ENCODE data around the gene PHACTR1.

DNA sequence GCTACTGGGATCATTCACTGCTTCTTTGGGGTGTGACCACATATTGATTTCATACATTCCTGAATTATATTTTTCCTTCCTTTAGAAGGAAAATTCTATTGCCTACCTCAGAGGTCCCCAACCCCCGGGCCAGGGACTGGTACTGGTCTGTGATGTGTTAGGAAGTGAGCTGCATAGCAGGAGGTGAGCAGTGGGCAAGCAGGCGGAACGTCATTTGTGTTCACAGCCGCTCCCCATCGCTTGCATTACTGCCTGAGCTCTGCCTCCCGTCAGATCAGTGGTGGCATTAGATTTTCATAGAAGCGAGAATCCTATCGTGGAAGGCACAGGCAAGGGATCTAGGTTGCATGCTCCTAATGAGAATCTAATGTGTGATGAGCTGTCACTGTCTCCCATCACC is 107.3 kb downstream of the PHACTR1 start:
- TF ChIP-seq CTCF (IDR thresholded peaks at IDR 0.05; ENCODE audit: low read length) (no peak), EZH2 (IDR thresholded peaks at IDR 0.05; ENCODE audit: borderline replicate concordance, low read length) (no peak)

All from OCI-LY1 (cell line).